HepG2 (cell line): Measurements from ENCODE around the gene IVD. TPM values are rescaled to one million over a fixed set of nuclear protein-coding genes. Genes with fewer than 3 reads are reported as not detected.

ENCODE experiments used
- CC2D1A ChIP-seq: sonication (generic); formaldehyde crosslinking; IDR thresholded peaks from 2 replicates; pipeline ENCODE4 v1.8.1; 2023; ENCODE audit warnings: mild to moderate bottlenecking, missing genetic modification reagents
- ERF ChIP-seq: IDR thresholded peaks from 2 replicates; pipeline ENCODE4 v1.6.1; 2018; ENCODE audit warnings: missing biosample characterization, missing genetic modification reagents
- HNRNPLL ChIP-seq: fragments of 200-400 bp; formaldehyde crosslinking; IDR thresholded peaks from 2 replicates; pipeline ENCODE4 v1.6.1; 2017; ENCODE audit warnings: mild to moderate bottlenecking, low read depth, low read length; ENCODE audit not compliant: poor library complexity, severe bottlenecking
- KDM2A ChIP-seq: sonication (generic); formaldehyde crosslinking; IDR thresholded peaks from 2 replicates; pipeline ENCODE4 v1.4.0; 2020; ENCODE audit warnings: low read depth, missing genetic modification reagents, borderline replicate concordance
- KMT2B ChIP-seq: IDR thresholded peaks from 2 replicates; pipeline ENCODE4 v1.6.1; 2016; ENCODE audit warnings: missing genetic modification reagents, missing compliant biosample characterization
- MEIS1 ChIP-seq: sonication (generic); formaldehyde crosslinking; IDR thresholded peaks from 2 replicates; pipeline ENCODE4 v1.9.0; 2021; ENCODE audit warnings: mild to moderate bottlenecking, missing genetic modification reagents, moderate library complexity, borderline replicate concordance
- NFIB ChIP-seq: sonication (generic); formaldehyde crosslinking; IDR thresholded peaks from 2 replicates; pipeline ENCODE4 v1.9.0; 2021; ENCODE audit warnings: missing genetic modification reagents, mild to moderate bottlenecking, borderline replicate concordance
- PAXIP1 ChIP-seq: sonication (generic); formaldehyde crosslinking; conservative IDR thresholded peaks from 2 replicates; pipeline ENCODE4 v1.4.0; 2020; ENCODE audit warnings: mild to moderate bottlenecking, missing genetic modification reagents, moderate library complexity
- TFDP1 ChIP-seq: IDR thresholded peaks from 2 replicates; pipeline ENCODE4 v1.6.1; 2016; ENCODE audit warnings: missing compliant biosample characterization, missing genetic modification reagents, borderline replicate concordance
- TOE1 ChIP-seq: sonication (generic); formaldehyde crosslinking; IDR thresholded peaks from 2 replicates; pipeline ENCODE4 v1.4.0; 2020; ENCODE audit warnings: mild to moderate bottlenecking, missing genetic modification reagents
- ZBTB33 ChIP-seq: sonication (generic); formaldehyde crosslinking; IDR thresholded peaks from 2 replicates; pipeline ENCODE4 v1.4.0; 2020; ENCODE audit warnings: missing genetic modification reagents
- ZBTB7B ChIP-seq: sonication (generic); formaldehyde crosslinking; IDR thresholded peaks from 2 replicates; pipeline ENCODE4 v1.4.0; 2020; ENCODE audit warnings: missing genetic modification reagents
- ZNF34 ChIP-seq: sonication (generic); formaldehyde crosslinking; IDR thresholded peaks from 2 replicates; pipeline ENCODE4 v1.4.0; 2020; ENCODE audit warnings: mild to moderate bottlenecking, missing genetic modification reagents, borderline replicate concordance
- ZNF343 ChIP-seq: sonication (generic); formaldehyde crosslinking; IDR thresholded peaks from 2 replicates; pipeline ENCODE4 v1.4.0; 2020; ENCODE audit warnings: mild to moderate bottlenecking, missing genetic modification reagents
- ZNF354B ChIP-seq: sonication (generic); formaldehyde crosslinking; IDR thresholded peaks from 2 replicates; pipeline ENCODE4 v1.8.0; 2022; ENCODE audit warnings: mild to moderate bottlenecking, missing genetic modification reagents
- ZNF451 ChIP-seq: sonication (generic); formaldehyde crosslinking; IDR thresholded peaks from 2 replicates; pipeline ENCODE4 v1.5.0; 2020; ENCODE audit warnings: mild to moderate bottlenecking, missing genetic modification reagents
- ZNF501 ChIP-seq: sonication (generic); formaldehyde crosslinking; IDR thresholded peaks from 2 replicates; pipeline ENCODE4 v1.5.1; 2020; ENCODE audit warnings: mild to moderate bottlenecking, moderate library complexity, missing genetic modification reagents
- ZNF574 ChIP-seq: sonication (generic); formaldehyde crosslinking; IDR thresholded peaks from 2 replicates; pipeline ENCODE4 v1.4.0; 2020; ENCODE audit warnings: missing genetic modification reagents
- ZNF773 ChIP-seq: sonication (generic); formaldehyde crosslinking; IDR thresholded peaks from 2 replicates; pipeline ENCODE4 v1.4.0; 2020; ENCODE audit warnings: missing genetic modification reagents, borderline replicate concordance
- ZNF790 ChIP-seq: sonication (generic); formaldehyde crosslinking; IDR thresholded peaks from 2 replicates; pipeline ENCODE4 v1.8.0; 2022; ENCODE audit warnings: missing genetic modification reagents, mild to moderate bottlenecking, borderline replicate concordance
- polyA plus RNA-seq, 8 experiments: library from polyadenylated mRNA; depleted of rRNA in 3 of 8; stranded (reverse) in 7 of 8; unstranded in 1 of 8; fragments of >200 nt; fragmentation: Illumina TruSeq in 4 of 8; extraction: Trizol in 4 of 8; gene quantifications; 2 replicates each; pipeline versions ENCODE4 v1.2.1 to v1.2.3, GENCODE V29; 2011 to 2016; ENCODE audit warnings: low read depth in 4 of 8, missing spikeins in 1 of 8, mixed read lengths in 1 of 8; ENCODE audit not compliant: insufficient read depth in 1 of 8
- total RNA-seq, 5 experiments: library from RNA; depleted of rRNA; stranded (reverse); fragments of >200 nt; fragmentation: Illumina TruSeq; extraction: Trizol; gene quantifications; 2 replicates each; pipeline ENCODE4 v1.2.3, GENCODE V29; 2016; ENCODE audit warnings: low read depth in 1 of 5

The IVD gene
- total and polyA plus RNA-seq, 2 of the 13 experiments (the other 11 are each of a cell fraction or from before 2014, with no cell fraction given): 48.0 to 53.9 TPM

- TF ChIP-seq ZBTB33 (CRISPR knock-in tag) (no peak), ZNF34 (no peak), TFDP1 (peak; percentile 40; the same call in 1 of the 2 replicates), PAXIP1 (0 out of 2 replicates have a peak, but pooled peaks have one; percentile 2), ZBTB7B (CRISPR knock-in tag) (no peak), ZNF451 (CRISPR knock-in tag) (no peak), MEIS1 (CRISPR knock-in tag) (no peak), ZNF773 (CRISPR knock-in tag) (no peak), KDM2A (CRISPR knock-in tag) (no peak), ZNF343 (no peak), ZNF501 (CRISPR knock-in tag) (no peak), HNRNPLL (peak; percentile 95), CC2D1A (no peak), NFIB (CRISPR knock-in tag) (no peak), ERF (CRISPR knock-in tag) (no peak), KMT2B (0 out of 2 replicates have a peak, but pooled peaks have one; percentile 28), ZNF354B (no peak), TOE1 (no peak), ZNF790 (CRISPR knock-in tag) (no peak), ZNF574 (CRISPR knock-in tag) (no peak)
Measured at GRCh38 chr15:40440743-40441564, 35.4 kb downstream of the IVD start, which contains the start of gene BAHD1 (continued).
